Liver (tissue), 9 donors: ENCODE data around the gene GRIA1. TPM values are rescaled to one million over a fixed set of nuclear protein-coding genes. Genes with fewer than 3 reads are reported as not detected.

Experiments
- DNase-seq: peaks from one replicate; pipeline ENCODE4 v3.0.0-alpha.2; 2017; ENCODE audit warnings: low spot score
- H3K27ac ChIP-seq, 2 donors: one replicate each; pipeline ENCODE4 v1.7.0; 2013; ENCODE audit warnings: inconsistent platforms in 2 of 2, low read length in 2 of 2, control low read depth in 1 of 2, low read depth in 1 of 2, mild to moderate bottlenecking in 1 of 2
- H3K27me3 ChIP-seq, 4 donors: one replicate each; pipeline versions ENCODE4 v1.6.1 to v1.7.0; 2013; ENCODE audit warnings: low read length in 3 of 4, inconsistent platforms in 1 of 4, mild to moderate bottlenecking in 1 of 4, moderate library complexity in 1 of 4; ENCODE audit not compliant: control insufficient read depth in 4 of 4, insufficient read depth in 4 of 4
- H3K36me3 ChIP-seq, 4 donors: one replicate each; pipeline versions ENCODE4 v1.6.1 to v1.7.0; 2013; ENCODE audit warnings: low read length in 3 of 4, mild to moderate bottlenecking in 3 of 4, low read depth in 1 of 4, moderate library complexity in 1 of 4; ENCODE audit not compliant: control insufficient read depth in 4 of 4, insufficient read depth in 3 of 4
- H3K4me1 ChIP-seq, 4 donors: one replicate each; pipeline versions ENCODE4 v1.6.1 to v1.7.0; 2013; ENCODE audit warnings: low read length in 3 of 4, mild to moderate bottlenecking in 3 of 4, moderate library complexity in 1 of 4; ENCODE audit not compliant: control insufficient read depth in 4 of 4, insufficient read depth in 4 of 4
- H3K4me3 ChIP-seq, 3 donors: one replicate each; pipeline versions ENCODE4 v1.6.1 to v1.7.0; 2013; ENCODE audit warnings: low read length in 3 of 3, control low read depth in 1 of 3, low read depth in 1 of 3, mild to moderate bottlenecking in 1 of 3
- H3K9ac ChIP-seq, 2 donors: one replicate each; pipeline ENCODE4 v1.7.0; 2013; ENCODE audit warnings: low read length in 2 of 2, mild to moderate bottlenecking in 2 of 2, moderate library complexity in 2 of 2, control low read depth in 1 of 2, low read depth in 1 of 2
- H3K9me3 ChIP-seq, 4 donors: one replicate each; pipeline versions ENCODE4 v1.6.1 to v1.7.0; 2013; ENCODE audit warnings: low read length in 3 of 4; ENCODE audit not compliant: control insufficient read depth in 4 of 4
- CTCF ChIP-seq: fragments of 150-350 bp; IDR thresholded peaks from 2 replicates; pipeline ENCODE4 v1.5.1; 2017; ENCODE audit warnings: improper control_type of control experiment, low read depth, low read length; ENCODE audit not compliant: missing input control
- EGR1 ChIP-seq, 2 donors: IDR thresholded peaks; 2 replicates each; pipeline ENCODE4 v1.6.1; 2016 to 2018; ENCODE audit warnings: antibody characterized with exemption in 2 of 2, low read depth in 2 of 2
- FOXA1 ChIP-seq: IDR thresholded peaks from 2 replicates; pipeline ENCODE4 v1.6.1; 2016; ENCODE audit warnings: antibody characterized with exemption
- FOXA2 ChIP-seq: IDR thresholded peaks from 2 replicates; pipeline ENCODE4 v1.6.1; 2016; ENCODE audit warnings: antibody characterized with exemption
- GABPA ChIP-seq, 2 donors: IDR thresholded peaks in 1 of 2; conservative IDR thresholded peaks in 1 of 2; 2 replicates each; pipeline ENCODE4 v1.6.1; 2016; ENCODE audit warnings: antibody characterized with exemption in 2 of 2, mild to moderate bottlenecking in 1 of 2, moderate library complexity in 1 of 2
- HNF4A ChIP-seq, 2 donors: conservative IDR thresholded peaks; 2 replicates each; pipeline ENCODE4 v1.6.1; 2016; ENCODE audit warnings: antibody characterized with exemption in 2 of 2, mild to moderate bottlenecking in 2 of 2
- MAX ChIP-seq: IDR thresholded peaks from 2 replicates; pipeline ENCODE4 v1.6.1; 2016; ENCODE audit warnings: antibody characterized with exemption
- NR2F2 ChIP-seq: IDR thresholded peaks from 2 replicates; pipeline ENCODE4 v1.6.1; 2016; ENCODE audit warnings: antibody characterized with exemption
- RAD21 ChIP-seq, 2 donors: IDR thresholded peaks; 2 replicates each; pipeline ENCODE4 v1.6.1; 2016; ENCODE audit warnings: antibody characterized with exemption in 2 of 2, mild to moderate bottlenecking in 2 of 2
- REST ChIP-seq: IDR thresholded peaks from 2 replicates; pipeline ENCODE4 v1.6.1; 2016; ENCODE audit warnings: antibody characterized with exemption, mild to moderate bottlenecking
- RXRA ChIP-seq, 2 donors: IDR thresholded peaks; 2 replicates each; pipeline ENCODE4 v1.6.1; 2017 to 2018; ENCODE audit warnings: antibody characterized with exemption in 2 of 2, mild to moderate bottlenecking in 1 of 2
- TAF1 ChIP-seq: conservative IDR thresholded peaks from 2 replicates; pipeline ENCODE4 v1.6.1; 2016; ENCODE audit warnings: antibody characterized with exemption, mild to moderate bottlenecking
- YY1 ChIP-seq: IDR thresholded peaks from 2 replicates; pipeline ENCODE4 v1.6.1; 2016; ENCODE audit warnings: antibody characterized with exemption, mild to moderate bottlenecking
- ZBTB33 ChIP-seq: IDR thresholded peaks from 2 replicates; pipeline ENCODE4 v1.6.1; 2016; ENCODE audit warnings: antibody characterized with exemption
- WGBS: extraction: QIAGEN DNeasy Blood & Tissue Kit; methylation state at CpG from one replicate; pipeline ENCODE4 v1.1.7; 2013; 5-methylcytosine and 5-hydroxymethylcytosine counted together
- polyA plus RNA-seq, 2 donors: library from polyadenylated mRNA; stranded (reverse) in 1 of 2; unstranded in 1 of 2; fragments of 200-250 nt in 1 of 2; fragments of >200 nt in 1 of 2; fragmentation: Nextera tagmentation in 1 of 2; extraction: Ambion mirVana in 1 of 2; gene quantifications; one replicate each; pipeline versions ENCODE4 v1.2.1 to v1.2.3, GENCODE V29; 2013 to 2015
- total RNA-seq, 2 donors: library from RNA; depleted of rRNA; stranded (reverse); fragments of >200 nt; gene quantifications; one replicate each; pipeline ENCODE4 v1.2.3, GENCODE V29; 2014
- TF ChIP-seq, protein P1 (sequence below): IDR thresholded peaks from 2 replicates; pipeline ENCODE4 v1.6.1; 2016; ENCODE audit warnings: antibody characterized with exemption
- donor health status: healthy.
- donor health status: healthy.
- donor health status: healthy.
- donor health status: healthy.
- donor health status: healthy.

Gene GRIA1
- total and polyA plus RNA-seq, 4 donors: 0.08 TPM; not detected in 3

GRCh38 chr5:153700940-153701339, 210.5 kb downstream of the GRIA1 start:
- Histone ChIP-seq H3K9ac (no peak overlapping the region), H3K27ac (no peak overlapping the region), H3K9me3 (no peaks in the 10 kb centered on the region), H3K27me3 (no peaks in the 10 kb centered on the region), H3K36me3 (no peaks in the 10 kb centered on the region), H3K4me3 (no peak overlapping the region), H3K4me1 (no peaks in the 10 kb centered on the region)
- TF ChIP-seq ZBTB33 (no peak), YY1 (no peak), GABPA (IDR thresholded peaks at IDR 0.05 in 1 of 2, conservative IDR thresholded peaks at IDR 0.05 in 1 of 2) (no peak), RAD21 (IDR thresholded peaks at IDR 0.05) (no peak), EGR1 (IDR thresholded peaks at IDR 0.05; ENCODE audit: low read depth in 2 of 2) (no peak), TAF1 (no peak), REST (no peak), HNF4A (conservative IDR thresholded peaks at IDR 0.05) (no peak), FOXA1 (no peak), NR2F2 (no peak), RXRA (IDR thresholded peaks at IDR 0.05) (no peak), CTCF (no peak), FOXA2 (no peak), MAX (no peak)
- TF ChIP-seq, protein P1, sequence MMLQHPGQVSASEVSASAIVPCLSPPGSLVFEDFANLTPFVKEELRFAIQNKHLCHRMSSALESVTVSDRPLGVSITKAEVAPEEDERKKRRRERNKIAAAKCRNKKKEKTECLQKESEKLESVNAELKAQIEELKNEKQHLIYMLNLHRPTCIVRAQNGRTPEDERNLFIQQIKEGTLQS: no peak
- DNase-seq: no peak

DNA sequence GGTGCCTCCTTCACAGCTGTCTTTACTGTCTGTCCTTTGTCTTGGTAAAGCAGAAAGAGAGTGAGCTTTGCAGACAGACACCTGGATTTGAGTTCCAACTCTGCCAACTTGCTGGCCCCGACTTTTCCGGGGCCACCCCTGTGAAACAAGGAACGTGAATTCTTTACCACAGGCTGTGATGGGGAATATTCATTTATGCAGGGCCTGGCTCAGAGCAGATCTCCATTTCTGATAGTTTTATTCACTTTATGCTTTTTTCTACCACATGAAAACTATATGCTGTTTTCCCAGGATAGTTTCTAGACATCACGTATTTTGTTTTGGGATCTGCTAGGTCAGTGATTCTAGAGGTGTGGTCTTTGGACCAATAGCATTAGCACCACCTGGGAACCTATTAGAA, 211.8 kb downstream of the GRIA1 start:
- 85% methylated on average over 4 of the region's 4 CpGs for WGBS
- H3K4me1 ChIP-seq: no peaks in the 10 kb centered on the region
- H3K9me3 ChIP-seq: no peaks in the 10 kb centered on the region
- H3K36me3 ChIP-seq: no peaks in the 10 kb centered on the region
- DNase-seq: no peak
- no peak overlapping the region for H3K27ac ChIP-seq
- no peak overlapping the region for H3K4me3 ChIP-seq
- no peaks in the 10 kb centered on the region for H3K27me3 ChIP-seq
- H3K9ac ChIP-seq: no peak overlapping the region
- TF ChIP-seq MAX (no peak), NR2F2 (no peak), EGR1 (IDR thresholded peaks at IDR 0.05; ENCODE audit: low read depth in 2 of 2) (no peak), REST (no peak)
- TF ChIP-seq, protein P1: no peak
